Stimulated activated CD8-positive, alpha-beta memory T cell treated with anti-CD3 and anti-CD28 coated beads, Interleukin-7, amount 100 ng/mL, for 24 hours (primary cell): ENCODE results near the gene TSFM.

Experiments
- DNase-seq: peaks from one replicate; pipeline ENCODE4 v3.0.0-alpha.2; 2020; ENCODE audit warnings: low read depth

The TSFM gene

GRCh38 chr12:57746025-57746424 lies 36.6 kb upstream of the TSFM start:
- no peak for DNase-seq

- DNase-seq: no peak
These were observed 33.5 kb upstream of the TSFM start for GRCh38 chr12:57749061-57749460.

DNA sequence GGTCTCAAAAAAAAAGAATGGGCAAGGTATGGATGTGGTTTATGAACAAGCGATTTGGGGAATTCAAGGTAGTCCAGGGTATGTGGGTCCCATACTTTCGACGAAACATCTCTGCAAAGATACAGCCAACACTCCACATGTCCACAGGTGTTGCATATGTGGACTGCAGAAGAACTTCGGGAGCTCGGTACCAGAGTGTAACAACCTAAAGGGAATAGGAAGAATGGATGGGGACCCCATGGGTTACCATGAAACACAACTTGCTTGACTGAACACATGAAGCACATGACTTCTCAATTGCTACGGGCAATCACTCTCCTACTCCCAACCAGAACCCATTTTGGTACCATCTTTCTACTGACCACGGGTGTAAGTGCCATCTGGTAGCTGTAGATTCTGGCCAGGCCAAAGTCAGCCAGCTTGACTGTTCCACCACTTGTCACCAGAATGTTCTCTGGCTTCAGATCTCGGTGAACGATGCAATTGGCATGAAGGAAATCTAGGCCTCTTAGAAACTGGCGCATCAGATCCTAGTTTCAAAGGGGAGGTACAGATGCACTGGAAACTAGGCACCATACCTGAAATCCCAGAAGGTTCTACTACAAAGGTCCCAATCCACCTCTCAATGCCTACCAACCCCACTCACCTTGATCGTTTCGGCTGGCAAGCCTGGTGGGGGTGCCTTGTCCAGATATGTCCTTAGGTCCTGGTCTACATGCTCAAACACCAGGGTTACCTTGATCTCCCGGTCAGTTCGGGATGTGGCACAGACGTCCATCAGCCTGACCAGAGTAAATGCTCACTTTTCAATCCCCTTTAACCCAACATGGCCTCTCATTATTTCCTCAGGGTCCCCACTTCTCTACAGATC lies 31.8 kb upstream of the TSFM start:
- no peak for DNase-seq

DNA sequence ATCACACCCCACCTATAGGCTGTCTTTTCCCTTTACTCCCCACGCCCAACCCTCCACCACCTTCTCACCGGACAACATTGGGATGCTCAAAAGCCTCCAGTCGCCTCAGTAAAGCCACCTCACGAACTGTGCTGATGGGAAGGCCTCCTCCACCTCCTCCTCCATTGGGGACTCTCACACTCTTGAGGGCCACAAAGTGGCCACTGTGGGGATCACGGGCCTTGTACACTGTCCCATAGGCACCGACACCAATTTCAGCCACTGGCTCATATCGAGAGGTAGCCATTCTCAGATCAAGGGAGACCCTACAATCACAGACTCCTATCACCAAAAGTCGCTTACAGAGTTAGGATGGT lies 31.2 kb upstream of the TSFM start:
- no peak for DNase-seq

GRCh38 chr12:57751788-57752667 lies 30.6 kb upstream of the TSFM start, which contains the start of gene CDK4:
Gene CDK4 (minus strand): TSS chr12:57752310. CDS start chr12:57751717, 593 bp downstream.
- DNase-seq: peak; percentile 97

- no peak for DNase-seq
These were observed 30.0 kb upstream of the TSFM start for GRCh38 chr12:57752668-57753000.

GRCh38 chr12:57753756-57754337 lies 28.7 kb upstream of the TSFM start:
- DNase-seq: no peak

DNA sequence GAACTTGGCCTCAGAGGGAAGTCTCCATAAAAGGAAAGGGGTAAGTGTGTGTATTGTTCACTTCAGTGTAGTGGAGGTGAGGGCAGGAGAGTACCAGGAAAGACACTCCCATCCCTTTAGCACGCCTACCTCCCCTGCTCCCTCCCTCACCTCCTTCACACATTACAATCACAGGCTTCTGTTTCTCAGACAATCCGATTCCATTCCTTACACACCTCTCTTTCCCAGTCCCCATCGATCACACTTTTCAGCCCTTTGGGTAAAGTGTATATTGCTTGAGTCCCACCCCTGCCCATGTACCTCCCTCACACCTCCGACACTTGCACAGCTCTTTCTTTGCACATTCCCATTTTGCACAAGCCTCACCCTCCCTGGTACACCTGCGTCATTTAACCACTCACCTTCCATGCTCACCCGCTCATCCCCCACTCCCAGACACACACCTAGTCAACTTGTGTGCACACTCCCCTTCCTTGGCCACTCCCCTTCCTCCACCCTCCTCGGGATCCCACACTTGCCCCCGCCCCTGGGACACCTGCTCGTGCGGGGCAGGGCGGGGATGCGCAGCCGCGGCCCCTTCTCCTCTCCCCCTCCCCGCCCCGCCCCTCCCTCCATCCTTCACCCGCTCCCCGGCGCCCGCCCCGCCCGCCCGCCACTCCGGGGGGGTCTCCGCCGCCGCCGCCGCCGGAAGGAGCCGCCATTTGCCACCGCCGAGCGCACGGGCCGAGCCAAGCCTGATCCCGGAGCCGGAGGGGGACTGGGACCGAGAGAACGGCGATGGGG lies 28.0 kb upstream of the TSFM start, which contains the start of gene MARCHF9:
Gene MARCHF9 (plus strand): TSS at position 693 of the 783 bp plus-strand sequence. CDS start 426 bp downstream, outside the sequence.
- DNase-seq: peak; percentile 69

GRCh38 chr12:57755194-57755453 lies 27.5 kb upstream of the TSFM start:
- DNase-seq: no peak

- no peak for DNase-seq
These were observed 26.9 kb upstream of the TSFM start for GRCh38 chr12:57755454-57756372.

DNA sequence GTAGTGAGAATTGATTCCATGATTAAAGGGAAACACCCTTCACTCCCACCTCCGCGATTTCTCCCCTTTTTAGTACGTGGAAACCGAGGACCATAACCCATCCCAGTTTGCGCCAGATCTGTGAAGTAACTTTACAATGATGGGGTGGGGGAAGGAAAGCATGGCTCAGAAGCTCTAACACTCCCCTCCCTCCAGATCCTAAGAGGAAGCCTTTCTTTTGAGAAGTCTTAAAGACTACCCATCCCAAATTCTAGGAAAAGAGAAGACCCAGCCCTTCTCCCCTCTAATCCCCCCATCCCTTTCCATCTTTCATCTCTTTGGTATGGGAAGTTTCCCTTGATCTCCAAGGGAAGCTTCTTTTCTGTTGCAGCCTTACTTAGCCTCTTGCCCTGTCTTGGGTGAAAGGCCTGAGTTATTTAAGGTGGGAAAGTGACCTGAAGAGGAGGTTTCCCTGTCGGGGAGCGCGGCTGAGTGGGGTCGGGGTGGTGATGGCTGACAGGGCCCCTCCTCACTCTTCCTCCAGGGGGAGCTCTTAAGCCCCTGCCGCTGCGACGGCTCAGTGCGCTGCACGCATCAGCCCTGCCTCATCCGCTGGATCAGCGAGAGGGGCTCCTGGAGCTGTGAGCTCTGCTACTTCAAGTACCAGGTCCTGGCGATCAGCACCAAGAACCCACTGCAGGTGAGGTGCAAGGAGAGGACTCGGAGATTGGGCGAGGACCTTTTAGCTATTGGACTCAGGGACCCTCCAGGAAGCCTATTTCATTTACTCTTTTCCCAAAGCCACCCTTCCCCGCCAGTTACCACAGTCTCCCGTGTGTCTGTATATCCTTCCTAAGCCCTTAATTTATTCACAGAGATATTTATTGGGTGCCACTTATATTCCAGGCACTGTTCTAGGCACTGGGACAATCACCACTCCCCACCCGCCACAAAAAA lies 25.9 kb upstream of the TSFM start:
- DNase-seq: no peak

DNA sequence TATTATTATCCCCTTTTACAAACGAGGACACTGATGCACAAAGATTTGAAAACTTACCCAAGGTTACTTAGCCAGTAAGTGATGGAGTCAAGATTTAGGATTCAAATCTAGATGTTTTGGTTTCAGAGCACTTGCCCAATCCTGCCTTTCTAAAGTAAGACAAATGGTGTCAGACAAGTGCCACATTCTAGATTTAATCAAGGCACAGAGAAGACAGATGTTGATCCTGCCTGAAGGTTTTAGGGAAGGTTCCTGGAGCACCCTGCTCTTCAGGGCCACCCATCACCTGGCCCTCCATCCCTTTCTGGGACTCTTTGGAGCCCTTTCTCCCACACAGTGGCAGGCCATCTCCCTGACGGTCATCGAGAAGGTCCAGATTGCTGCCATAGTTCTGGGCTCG lies 24.8 kb upstream of the TSFM start:
- no peak for DNase-seq

DNA sequence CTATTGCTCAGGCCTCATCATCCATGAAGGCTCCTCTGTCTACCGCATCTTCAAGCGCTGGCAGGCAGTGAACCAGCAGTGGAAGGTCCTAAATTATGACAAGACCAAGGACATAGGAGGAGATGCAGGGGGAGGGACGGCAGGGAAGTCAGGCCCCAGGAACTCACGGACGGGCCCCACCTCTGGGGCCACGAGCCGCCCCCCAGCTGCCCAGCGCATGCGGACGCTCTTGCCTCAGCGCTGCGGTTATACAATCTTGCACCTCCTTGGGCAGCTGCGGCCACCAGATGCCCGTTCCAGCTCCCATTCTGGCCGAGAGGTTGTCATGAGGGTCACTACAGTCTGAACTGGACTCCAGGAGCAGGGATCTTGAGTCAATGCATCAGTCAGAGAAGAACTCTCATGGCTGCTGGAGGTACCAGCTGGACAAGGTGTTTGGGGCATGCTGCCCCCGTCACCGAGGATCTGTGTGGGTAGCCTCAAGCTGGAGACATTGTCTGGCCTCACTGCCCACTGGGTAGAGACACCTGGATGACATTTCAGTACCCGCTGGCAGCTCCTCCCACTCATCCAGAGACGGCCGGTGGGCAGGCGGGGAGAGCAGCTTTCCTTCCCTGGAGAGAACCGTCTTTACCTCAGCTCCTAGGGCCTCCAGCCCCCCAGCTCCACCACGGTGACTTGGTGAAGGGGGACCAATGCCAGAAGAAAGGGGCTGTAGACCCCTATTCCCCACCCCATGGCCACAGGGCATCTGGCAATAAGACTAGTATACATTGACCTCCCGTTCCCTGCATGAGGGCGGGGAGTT lies 23.8 kb upstream of the TSFM start:
- DNase-seq: no peak

DNA sequence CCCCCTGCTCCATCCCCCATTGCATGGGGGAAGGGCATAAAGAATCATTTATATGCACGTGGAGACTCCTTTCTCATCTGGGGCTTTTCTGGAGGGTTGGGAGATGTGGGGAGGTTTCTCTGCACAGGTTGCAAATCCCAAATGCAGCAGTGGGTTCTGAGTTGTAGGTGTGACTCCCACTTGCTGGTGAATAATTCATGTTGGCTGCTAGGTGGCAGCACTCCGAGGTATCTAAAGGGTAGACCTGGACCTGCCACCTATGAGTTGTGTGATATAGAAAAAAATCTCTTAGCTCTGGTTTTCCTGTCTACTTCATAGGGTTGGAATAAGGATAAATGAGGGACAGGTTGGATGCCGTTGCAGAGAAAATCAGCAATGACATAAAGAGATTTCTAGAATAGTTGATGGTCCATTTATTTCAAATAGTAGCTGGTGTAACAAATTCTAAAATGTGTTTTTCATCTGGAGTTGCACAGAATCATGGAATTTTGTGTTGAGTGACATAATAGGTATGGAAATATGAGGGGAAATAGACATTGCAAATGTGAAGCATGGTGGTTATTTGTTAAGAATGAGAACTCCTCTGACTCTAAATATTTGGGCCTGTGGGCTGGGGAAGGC lies 23.1 kb upstream of the TSFM start:
- no peak for DNase-seq

DNA sequence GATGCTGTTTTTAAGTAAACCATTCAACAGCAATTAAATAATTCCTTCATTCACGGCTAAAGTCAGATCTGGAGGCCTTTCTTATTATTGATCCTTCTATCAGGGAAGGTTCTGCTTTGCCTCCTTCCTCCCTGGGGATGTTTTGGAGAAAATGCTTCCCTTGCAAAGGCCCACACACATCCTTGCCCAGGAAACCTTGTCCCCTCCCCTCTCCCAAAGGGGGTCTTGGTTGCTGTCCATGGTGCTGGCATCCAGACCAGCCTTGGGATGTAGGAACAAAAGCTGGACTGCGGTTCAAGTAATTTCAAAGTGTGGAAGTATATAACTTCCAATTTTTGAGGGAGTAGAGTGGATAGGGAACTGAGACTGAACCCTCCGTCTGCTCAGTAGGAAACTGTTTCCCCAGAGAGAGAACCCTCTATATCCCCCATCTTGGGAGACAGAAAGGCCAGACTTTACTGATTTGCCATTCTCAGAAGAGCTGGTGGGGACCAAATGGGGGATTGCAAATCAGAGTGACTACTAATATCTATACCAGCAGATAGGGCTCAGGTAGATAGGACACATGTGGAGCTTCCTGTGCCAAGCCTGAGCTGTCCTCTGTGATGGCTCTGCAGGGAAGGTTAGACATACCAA lies 22.1 kb upstream of the TSFM start:
- DNase-seq: no peak

DNA sequence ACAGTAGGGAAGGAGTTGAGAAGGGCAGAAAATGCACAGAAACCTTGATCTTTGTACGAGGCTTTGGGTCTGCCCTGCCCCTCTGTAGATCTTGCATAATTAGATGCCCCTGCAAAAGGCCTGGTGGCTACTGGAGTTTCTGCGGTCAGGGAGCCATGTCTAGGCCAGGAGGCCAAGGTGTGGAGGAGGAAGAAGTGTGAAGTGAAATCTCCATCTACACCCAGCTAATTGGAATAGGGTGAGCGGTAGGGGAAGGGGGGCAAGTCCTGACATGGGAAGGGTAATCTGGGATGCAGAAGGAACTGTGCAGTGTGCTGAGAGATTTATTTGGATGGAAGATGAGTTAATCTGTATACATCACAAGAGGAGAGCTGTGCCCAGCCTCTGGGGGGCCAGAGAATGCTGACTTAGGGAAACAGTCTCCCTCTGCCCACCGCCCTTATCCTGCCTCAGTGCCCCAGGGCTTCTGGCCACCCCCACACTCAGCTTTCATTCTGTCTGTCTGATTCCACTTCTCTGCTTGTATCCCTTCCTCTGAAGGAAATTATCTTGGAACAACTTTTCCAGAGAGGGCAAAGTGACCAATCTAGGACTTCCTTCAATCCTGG lies 21.1 kb upstream of the TSFM start:
- DNase-seq: no peak

DNA sequence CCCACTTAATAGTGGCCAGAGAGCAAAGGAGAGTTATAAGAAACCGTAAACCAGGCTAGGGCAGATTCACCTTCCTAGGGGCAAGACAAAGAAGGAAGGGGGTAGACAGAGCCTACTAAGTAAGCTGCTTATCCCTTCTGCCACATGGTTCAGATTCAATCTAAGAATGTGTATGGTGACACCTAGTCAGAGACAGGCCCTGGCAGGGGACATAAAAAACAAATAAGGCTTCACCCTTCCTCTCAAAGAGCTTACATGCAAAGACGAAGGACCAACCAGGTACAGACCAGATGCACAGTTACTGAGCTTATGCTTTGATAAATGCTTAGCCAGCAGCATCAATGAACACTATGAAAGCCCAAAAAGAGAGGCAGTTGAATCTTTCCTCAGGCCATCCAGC lies 20.1 kb upstream of the TSFM start:
- DNase-seq: no peak
